Mucosa of descending colon (tissue), 3 donors: ENCODE measurements around the gene NOL8. TPM values are rescaled to one million over a fixed set of nuclear protein-coding genes. Genes with fewer than 3 reads are reported as not detected.

Experiments used
- ATAC-seq: fragments of 200-7000 bp; cut with Tn5 transposase; one replicate; pipeline ENCODE4 v1.9.1; 2020; ENCODE audit warnings: mild to moderate bottlenecking, moderate library complexity
- DNase-seq, 3 donors: peaks; one replicate each; pipeline ENCODE4 v3.0.0-alpha.2; 2020
- H3K36me3 ChIP-seq: fragments of 200-600 bp; one replicate; pipeline ENCODE4 v1.8.0; 2021; ENCODE audit warnings: low read depth, mild to moderate bottlenecking
- H3K4me1 ChIP-seq: fragments of 200-600 bp; one replicate; pipeline ENCODE4 v1.8.0; 2021; ENCODE audit warnings: low read depth, mild to moderate bottlenecking
- H3K4me3 ChIP-seq: fragments of 200-600 bp; one replicate; pipeline ENCODE4 v1.8.0; 2021; ENCODE audit warnings: mild to moderate bottlenecking
- H3K9me3 ChIP-seq: fragments of 200-600 bp; one replicate; pipeline ENCODE4 v1.8.0; 2021; ENCODE audit warnings: mild to moderate bottlenecking
- CTCF ChIP-seq: fragments of 200-600 bp; IDR thresholded peaks from one replicate; pipeline ENCODE4 v1.8.0; 2022; ENCODE audit warnings: antibody characterized with exemption, mild to moderate bottlenecking
- intact Hi-C, 2 donors: fragments of 100-400 bp; cut with DNase I in 1 of 2; cut with micrococcal nuclease in 1 of 2; formaldehyde crosslinking; loops; one replicate each; pipeline versions ENCODE4 v1.11.0 to v1.11.1; 2022; cut with DNase I, micrococcal nuclease
- total RNA-seq, 3 donors: library from RNA; stranded (reverse); fragmentation: NEBNext Ultra II Directional in 2 of 3; extraction: Animal tissue kit (Norgen Biotek cat#: 25700) in 2 of 3; gene quantifications; one replicate each; pipeline versions ENCODE4 v1.2.1 to v1.2.4, GENCODE V29; 2021 to 2023
- donor health status: DM: no; HTN: no; CAD: no; lungs with moderate emphysema.
- donor health status: DM: no; HTN: no; CAD: no.
- donor health status: DM: no; HTN: yes; CAD: no.

NOL8 gene
- total RNA-seq, 3 donors from 2014 or later: 25.6 to 31.1 (median 25.8) TPM

GRCh38 chr9:92289708-92290390 lies 35.3 kb downstream of the NOL8 start:
- ATAC-seq: no peak
- Histone ChIP-seq H3K36me3 (no peaks in the 10 kb centered on the region), H3K4me3 (no peak overlapping the region), H3K4me1 (peaks cover 11% of the 10 kb centered on the region), H3K9me3 (no peaks in the 10 kb centered on the region)
- no peak for TF ChIP-seq CTCF
- DNase-seq: no peak
- intact Hi-C loops: no loop called here

DNA sequence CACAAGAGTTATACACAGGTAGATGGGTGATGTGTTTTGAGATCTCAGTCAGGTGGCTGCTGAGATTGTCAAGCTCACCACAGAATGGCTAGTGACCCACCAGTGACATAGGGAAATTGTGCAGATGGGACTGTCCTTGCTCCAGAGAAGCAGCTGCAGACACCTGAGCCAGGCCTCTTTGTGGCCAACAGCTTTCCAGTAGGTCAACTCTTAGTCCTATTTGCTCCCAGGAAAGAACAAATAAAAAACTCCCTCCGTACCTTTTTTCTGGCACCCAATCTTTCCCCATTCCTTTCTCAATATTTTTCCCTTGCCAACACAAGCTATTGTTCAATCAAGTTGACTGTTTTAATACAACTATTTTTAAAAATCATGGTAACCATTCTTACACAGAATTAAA lies 45.8 kb downstream of the NOL8 start:
- Histone ChIP-seq H3K4me3 (no peak overlapping the region), H3K9me3 (no peaks in the 10 kb centered on the region), H3K4me1 (no peaks in the 10 kb centered on the region), H3K36me3 (peaks cover 4% of the 10 kb centered on the region)
- DNase-seq (no peak), ATAC-seq (no peak)
- TF ChIP-seq CTCF: no peak
- intact Hi-C loops: no loop called here

DNA sequence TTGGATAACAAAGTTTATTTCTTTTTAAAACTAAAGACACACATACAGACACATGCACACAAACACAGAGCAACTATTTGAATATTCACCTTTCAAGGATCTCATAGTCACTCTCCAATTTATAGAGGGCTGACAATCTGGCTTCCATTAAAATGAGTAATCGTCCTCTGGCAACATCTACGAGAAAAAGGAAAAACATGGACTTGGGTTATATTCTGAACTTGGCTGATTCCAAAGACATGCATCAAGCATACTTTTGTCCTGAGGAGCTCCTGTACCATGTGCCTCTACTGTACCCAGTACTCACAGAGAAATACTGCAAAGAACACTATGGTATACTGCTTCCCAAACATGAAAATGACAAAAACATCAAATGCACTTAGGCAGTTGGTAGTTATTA lies 47.0 kb downstream of the NOL8 start:
- intact Hi-C loops: no loop called here
- no peak overlapping the region for H3K4me3 ChIP-seq

GRCh38 chr9:92276331-92277032 lies 48.7 kb downstream of the NOL8 start:
- Histone ChIP-seq H3K9me3 (no peaks in the 10 kb centered on the region), H3K4me1 (no peaks in the 10 kb centered on the region), H3K36me3 (peaks cover 4% of the 10 kb centered on the region), H3K4me3 (no peak overlapping the region)
- TF ChIP-seq CTCF: no peak
- DNase-seq: no peak
- ATAC-seq: no peak
- intact Hi-C loops: no loop called here

More for the DNA sequence above, 47.0 kb downstream of the NOL8 start:
- Histone ChIP-seq H3K9me3 (no peaks in the 10 kb centered on the region), H3K4me1 (no peaks in the 10 kb centered on the region), H3K36me3 (peaks cover 4% of the 10 kb centered on the region)
- DNase-seq (no peak), ATAC-seq (no peak)
- no peak for TF ChIP-seq CTCF

GRCh38 chr9:92275541-92275940 lies 49.6 kb downstream of the NOL8 start:
- no peaks in the 10 kb centered on the region for H3K9me3 ChIP-seq
- DNase-seq (no peak), ATAC-seq (no peak)
- TF ChIP-seq CTCF: no peak
- peaks cover 4% of the 10 kb centered on the region for H3K36me3 ChIP-seq
- no peaks in the 10 kb centered on the region for H3K4me1 ChIP-seq
- intact Hi-C loops: no loop called here
- H3K4me3 ChIP-seq: no peak overlapping the region
